DMS 273 (cell line): Measurements from ENCODE around the gene C8G.

ENCODE experiments used
- DNase-seq: peaks from one replicate; lab custom pipeline; 2025; ENCODE audit not compliant: unreplicated experiment; lab: John Stamatoyannopoulos, UW

C8G gene

GRCh38 chr9:136952876-136953770, 8.1 kb downstream of the C8G start:
- DNase-seq = no peak

- no peak for DNase-seq
Measured at GRCh38 chr9:136953771-136954269, 8.8 kb downstream of the C8G start.

DNA sequence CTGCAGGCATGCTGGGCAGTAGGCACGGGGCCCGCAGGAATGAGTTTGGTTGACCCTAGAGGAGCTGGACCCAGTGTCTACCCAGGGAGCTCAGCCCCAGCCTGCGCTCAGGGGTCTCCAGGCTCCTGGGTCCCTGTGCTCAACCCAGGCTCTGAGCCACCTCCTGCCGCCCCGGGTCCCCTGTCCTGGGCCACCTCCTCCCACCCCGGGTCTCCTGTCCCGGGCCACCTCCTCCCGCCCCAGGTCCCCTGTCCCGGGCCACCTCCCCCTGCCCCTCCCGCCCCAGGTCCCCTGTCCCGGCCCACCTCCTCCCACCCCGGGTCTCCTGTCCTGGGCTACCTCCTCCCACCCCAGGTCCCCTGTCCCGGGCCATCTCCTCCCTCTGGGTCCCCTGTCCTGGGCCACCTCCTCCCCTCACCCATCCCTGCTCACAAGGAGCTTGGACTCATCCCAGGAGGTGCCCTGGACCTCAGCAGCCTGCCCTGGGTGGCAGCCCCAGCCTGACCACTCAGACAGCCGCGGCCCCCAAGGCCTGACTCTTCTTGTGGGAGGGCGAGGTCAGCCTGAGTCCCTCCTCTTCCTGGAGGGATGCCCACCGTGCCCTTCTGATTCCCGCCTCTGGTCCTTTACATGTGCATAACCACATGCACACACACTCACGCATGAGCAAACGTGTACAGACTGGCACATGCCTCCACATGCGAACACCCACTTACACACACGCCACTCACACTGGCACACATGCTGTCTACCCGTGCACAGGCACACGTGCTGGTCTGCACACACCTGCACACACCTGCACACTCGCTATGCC, 9.4 kb downstream of the C8G start:
- DNase-seq = no peak

DNA sequence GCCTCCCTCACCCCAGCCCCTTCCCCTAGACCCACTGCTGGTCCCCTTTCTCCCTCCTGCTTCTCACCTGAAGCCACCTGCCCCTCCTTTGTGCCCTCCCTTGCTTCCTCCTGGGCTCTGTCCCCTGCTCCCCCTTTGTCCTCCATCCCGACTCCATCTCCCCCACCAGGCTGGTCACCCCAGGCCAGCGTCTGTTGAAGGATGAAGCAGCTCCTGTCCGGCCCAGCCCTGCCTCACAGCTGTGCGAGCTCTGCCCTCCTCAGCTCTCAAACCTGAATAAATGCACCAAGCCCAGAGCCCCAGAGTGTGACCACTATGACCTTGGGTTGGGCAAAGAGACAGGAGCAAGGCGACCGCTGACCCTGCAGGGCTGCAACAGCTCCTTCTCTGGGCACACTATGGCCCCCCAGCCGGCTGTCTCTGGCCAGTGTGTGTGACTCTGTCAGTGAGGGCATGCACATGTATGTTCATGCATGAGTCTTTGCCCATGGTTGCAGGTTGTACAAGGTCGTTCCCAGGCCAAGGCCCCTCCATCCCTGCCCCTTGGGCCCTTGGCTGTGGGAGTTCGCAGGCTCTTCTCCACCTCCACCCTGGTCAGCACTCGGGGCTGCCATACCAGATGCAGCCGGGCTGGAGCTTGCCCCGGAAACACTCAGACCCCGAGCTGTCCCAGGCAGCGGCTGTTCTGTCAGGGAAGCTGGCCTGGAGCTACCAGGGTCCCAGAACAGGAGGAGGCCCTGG, 10.3 kb downstream of the C8G start:
- no peak for DNase-seq

DNA sequence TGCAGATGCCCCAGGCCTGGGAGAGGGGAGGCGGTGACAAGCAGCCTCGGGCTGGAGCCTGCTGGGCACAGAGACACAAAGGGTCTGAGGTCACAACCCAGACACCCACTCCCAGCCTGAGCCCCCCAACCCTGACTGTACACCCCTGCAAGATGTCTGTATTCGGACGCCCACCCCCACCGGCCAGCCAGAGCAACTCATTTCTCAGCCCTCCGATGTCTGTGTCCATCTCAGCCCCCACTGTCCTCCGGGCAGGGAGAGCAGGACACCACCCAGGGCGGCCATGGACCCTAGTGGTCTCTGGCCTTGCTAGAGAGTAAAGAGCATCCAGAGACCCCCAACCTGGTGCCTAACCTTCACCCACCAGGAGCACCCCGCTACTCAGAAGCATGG, 10.9 kb downstream of the C8G start:
- DNase-seq = no peak

DNA sequence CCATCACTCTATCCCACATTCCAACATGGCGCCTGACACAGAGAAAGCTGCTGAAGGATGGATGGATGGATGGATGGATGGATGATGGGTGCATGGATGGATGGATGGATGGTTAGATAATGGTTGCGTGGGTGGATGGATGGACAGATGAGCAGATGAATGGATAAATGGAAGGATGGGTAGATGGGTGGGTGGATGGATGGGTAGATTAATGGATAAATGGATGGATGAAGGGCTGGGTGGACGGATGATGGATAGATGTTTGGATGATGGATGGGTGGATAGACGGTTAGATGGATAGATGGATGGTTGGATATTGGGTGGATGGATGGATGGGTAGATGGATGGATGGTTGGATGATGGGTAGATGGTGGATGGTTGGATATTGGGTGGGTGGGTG, 11.6 kb downstream of the C8G start:
- DNase-seq = no peak

GRCh38 chr9:136957461-136957860, 12.4 kb downstream of the C8G start:
- no peak for DNase-seq

GRCh38 chr9:136957901-136958300, 12.9 kb downstream of the C8G start:
- no peak for DNase-seq

DNA sequence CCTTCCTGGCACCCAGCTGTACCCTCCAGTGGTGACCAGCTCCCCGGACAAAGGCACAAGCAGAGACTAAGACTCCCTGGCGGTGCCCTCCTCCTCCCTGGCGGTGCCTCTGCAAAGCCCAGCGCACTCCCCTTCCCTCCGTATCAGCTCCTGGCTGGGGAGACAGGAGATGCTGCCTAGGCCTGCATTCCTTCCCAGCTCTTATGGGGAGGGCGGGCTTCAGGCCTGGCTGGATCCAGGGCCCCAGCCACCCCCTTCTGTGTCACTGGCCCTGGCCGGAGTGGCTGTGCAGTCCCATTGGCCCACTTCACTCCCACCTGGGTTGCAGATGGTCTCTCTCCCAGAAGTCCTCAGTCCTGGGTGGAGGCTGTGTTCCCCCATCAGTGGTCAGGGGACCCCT, 13.4 kb downstream of the C8G start:
- no peak for DNase-seq

- DNase-seq = no peak
Measured at GRCh38 chr9:136958898-136959850, 14.1 kb downstream of the C8G start.

DNA sequence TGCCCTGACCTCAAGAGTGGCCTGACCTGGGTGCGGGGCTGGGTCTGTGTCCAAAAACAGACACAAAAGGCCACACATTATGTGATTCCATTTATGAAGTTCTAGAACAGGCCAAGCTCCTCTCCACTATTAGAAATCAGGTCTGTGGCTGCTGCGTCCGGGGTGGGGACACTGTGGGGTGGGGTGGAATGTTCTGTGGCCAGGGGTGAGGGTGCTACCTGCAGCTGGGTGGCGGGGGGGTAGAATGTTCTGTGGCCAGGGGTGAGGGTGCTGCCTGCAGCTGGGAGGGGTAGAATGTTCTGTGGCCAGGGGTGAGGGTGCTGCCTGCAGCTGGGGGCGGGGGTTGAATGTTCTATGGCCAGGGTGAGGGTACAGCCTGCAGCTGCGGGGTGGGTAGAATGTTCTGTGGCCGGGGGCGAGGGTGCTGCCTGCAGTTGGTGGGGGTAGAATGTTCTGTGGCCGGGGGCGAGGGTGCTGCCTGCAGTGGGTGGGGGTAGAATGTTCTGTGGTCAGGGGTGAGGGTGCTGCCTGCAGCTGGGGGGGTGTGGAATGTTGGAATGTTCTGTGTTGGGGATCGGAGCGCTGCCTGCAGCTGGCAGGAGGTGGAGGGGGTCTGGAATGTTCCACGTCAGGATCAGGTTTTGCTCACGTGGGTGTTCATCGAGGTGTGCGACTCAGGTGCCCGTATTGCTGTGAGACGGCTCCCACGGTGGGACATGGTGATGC, 15.3 kb downstream of the C8G start:
- no peak for DNase-seq

GRCh38 chr9:136960938-136961275, 15.9 kb downstream of the C8G start:
- peak; percentile 53 for DNase-seq

DNA sequence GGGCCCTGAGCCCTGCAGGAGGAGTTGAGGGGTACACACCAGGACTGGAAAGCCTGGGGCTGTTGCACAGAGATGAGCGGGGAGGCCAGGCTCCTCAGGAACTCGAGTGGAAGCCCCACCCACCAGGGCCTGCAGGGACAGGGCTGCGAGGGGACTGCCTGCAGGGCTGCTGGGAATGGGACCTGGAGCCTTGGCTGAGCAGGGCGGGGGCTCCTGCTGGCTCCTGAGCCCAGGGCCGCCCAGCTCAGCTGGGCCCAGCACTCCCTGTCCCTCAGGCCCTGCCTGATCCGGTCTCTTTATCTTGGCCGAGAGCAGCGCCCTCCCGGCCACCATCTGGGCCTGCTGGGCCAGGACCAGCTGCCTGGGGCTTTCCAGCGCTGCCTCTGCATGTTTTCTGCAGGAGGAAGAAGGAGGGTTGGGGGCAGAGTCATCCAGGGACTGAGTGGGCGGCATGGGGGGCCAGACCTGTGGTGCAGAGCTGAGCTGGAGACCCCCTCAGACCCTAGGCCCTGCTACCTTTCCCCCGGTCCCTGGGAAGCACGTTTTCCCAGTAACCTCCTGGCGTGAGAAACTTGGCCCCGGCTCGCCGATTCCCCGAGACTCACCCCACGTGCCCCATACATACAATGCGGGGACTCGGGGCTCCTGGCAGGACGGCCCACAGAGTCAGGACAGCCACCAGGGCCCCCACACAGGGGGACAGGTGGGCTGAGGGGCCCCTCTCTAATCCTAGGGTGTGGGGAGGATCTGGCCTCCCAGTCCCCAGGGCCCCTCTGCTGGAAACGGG, 16.4 kb downstream of the C8G start:
- peak; percentile 76 for DNase-seq

- no peak for DNase-seq
Measured at GRCh38 chr9:136962163-136962562, 17.1 kb downstream of the C8G start.

GRCh38 chr9:136962701-136963248, 17.7 kb downstream of the C8G start:
- no peak for DNase-seq

GRCh38 chr9:136963341-136963740, 18.3 kb downstream of the C8G start:
- peak; percentile 68 for DNase-seq

GRCh38 chr9:136963751-136964150, 18.7 kb downstream of the C8G start:
- no peak for DNase-seq

GRCh38 chr9:136964171-136964689, 19.2 kb downstream of the C8G start:
- peak; percentile 32 for DNase-seq
